Body of pancreas (tissue), 4 donors: Measurements from ENCODE around the gene MACO1.
"Not testable (repeated sequence)": the region's sequence is repeated elsewhere in the genome, so short reads cannot be mapped to it uniquely, and the experiment has no call there.

ENCODE experiments used
- POLR2A ChIP-seq, 3 donors: fragments of 450-650 bp; IDR thresholded peaks; one replicate each; pipeline ENCODE4 v1.6.1; 2016; ENCODE audit warnings: antibody characterized with exemption in 3 of 3, mild to moderate bottlenecking in 2 of 3
- TF ChIP-seq, protein P1 (sequence below), 7 experiments: fragments of 450-650 bp in 4 of 7; fragments of 200-600 bp in 3 of 7; sonication (generic) in 3 of 7; IDR thresholded peaks; one replicate each; pipeline ENCODE4 v1.5.1; 2016 to 2019; ENCODE audit warnings: antibody characterized with exemption in 7 of 7

DNA sequence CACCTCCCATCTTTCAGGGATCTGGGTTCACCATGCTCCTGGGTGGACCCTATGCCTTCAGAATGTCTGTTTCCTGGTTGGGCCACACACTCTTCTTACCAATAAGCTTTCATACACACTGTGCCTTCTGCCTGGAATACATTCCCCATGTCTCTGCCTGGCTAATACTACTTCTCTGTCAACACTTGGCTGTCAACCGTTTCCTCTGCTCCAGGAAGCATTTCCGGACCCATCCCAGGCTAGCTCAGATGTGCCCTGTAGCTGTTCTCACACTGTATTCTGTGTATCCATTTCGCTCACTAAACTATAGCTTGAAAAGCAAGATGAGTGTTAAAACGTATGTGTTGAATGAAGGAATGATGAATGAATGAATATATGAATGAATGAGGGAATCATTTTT is 43.6 kb upstream of the MACO1 start:
- TF ChIP-seq, protein P1, sequence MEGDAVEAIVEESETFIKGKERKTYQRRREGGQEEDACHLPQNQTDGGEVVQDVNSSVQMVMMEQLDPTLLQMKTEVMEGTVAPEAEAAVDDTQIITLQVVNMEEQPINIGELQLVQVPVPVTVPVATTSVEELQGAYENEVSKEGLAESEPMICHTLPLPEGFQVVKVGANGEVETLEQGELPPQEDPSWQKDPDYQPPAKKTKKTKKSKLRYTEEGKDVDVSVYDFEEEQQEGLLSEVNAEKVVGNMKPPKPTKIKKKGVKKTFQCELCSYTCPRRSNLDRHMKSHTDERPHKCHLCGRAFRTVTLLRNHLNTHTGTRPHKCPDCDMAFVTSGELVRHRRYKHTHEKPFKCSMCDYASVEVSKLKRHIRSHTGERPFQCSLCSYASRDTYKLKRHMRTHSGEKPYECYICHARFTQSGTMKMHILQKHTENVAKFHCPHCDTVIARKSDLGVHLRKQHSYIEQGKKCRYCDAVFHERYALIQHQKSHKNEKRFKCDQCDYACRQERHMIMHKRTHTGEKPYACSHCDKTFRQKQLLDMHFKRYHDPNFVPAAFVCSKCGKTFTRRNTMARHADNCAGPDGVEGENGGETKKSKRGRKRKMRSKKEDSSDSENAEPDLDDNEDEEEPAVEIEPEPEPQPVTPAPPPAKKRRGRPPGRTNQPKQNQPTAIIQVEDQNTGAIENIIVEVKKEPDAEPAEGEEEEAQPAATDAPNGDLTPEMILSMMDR (IDR thresholded peaks at IDR 0.05), result not testable (repeated sequence)
- TF ChIP-seq POLR2A (IDR thresholded peaks at IDR 0.05), result not testable (repeated sequence)
